GM23248 (cell line): ENCODE data around the gene FJX1. TPM values are rescaled to one million over a fixed set of nuclear protein-coding genes. Genes with fewer than 3 reads are reported as not detected.

Experiments
- DNase-seq: peaks from one replicate; pipeline ENCODE4 v3.0.0-alpha.2; 2015
- H2AFZ ChIP-seq: fragments of 200-600 bp; sonication (generic); 2 replicates; pipeline ENCODE4 v1.6.1; 2016; ENCODE audit warnings: antibody characterized with exemption
- H3F3A ChIP-seq: fragments of 200-600 bp; sonication (generic); 2 replicates; pipeline ENCODE4 v1.6.1; 2016; ENCODE audit warnings: mild to moderate bottlenecking, antibody characterized with exemption, mixed run types; ENCODE audit not compliant: insufficient read depth
- H3K27ac ChIP-seq: fragments of 200-600 bp; sonication (generic); 2 replicates; pipeline ENCODE4 v1.5.1; 2016; ENCODE audit warnings: mild to moderate bottlenecking
- H3K27me3 ChIP-seq: fragments of 200-600 bp; sonication (generic); replicated peaks from 2 replicates; pipeline ENCODE4 v1.6.1; 2016; ENCODE audit warnings: mild to moderate bottlenecking; ENCODE audit not compliant: insufficient read depth
- H3K36me3 ChIP-seq: fragments of 200-600 bp; sonication (generic); 2 replicates; pipeline ENCODE4 v1.6.1; 2016; ENCODE audit warnings: low read depth, mild to moderate bottlenecking
- H3K4me1 ChIP-seq: fragments of 200-600 bp; sonication (generic); 2 replicates; pipeline ENCODE4 v1.6.1; 2016; ENCODE audit warnings: mild to moderate bottlenecking; ENCODE audit not compliant: insufficient read depth
- H3K4me2 ChIP-seq: fragments of 200-600 bp; sonication (generic); one replicate; pipeline ENCODE4 v1.6.1; 2016; ENCODE audit warnings: mild to moderate bottlenecking; ENCODE audit not compliant: unreplicated experiment
- H3K4me3 ChIP-seq: fragments of 200-600 bp; sonication (generic); 2 replicates; pipeline ENCODE4 v1.5.1; 2016; ENCODE audit warnings: mild to moderate bottlenecking
- H3K79me2 ChIP-seq: fragments of 200-600 bp; sonication (generic); 2 replicates; pipeline ENCODE4 v1.6.1; 2016; ENCODE audit warnings: mild to moderate bottlenecking; ENCODE audit not compliant: insufficient read depth
- H3K9ac ChIP-seq: fragments of 200-600 bp; sonication (generic); 2 replicates; pipeline ENCODE4 v1.6.1; 2016; ENCODE audit warnings: mild to moderate bottlenecking
- H3K9me2 ChIP-seq: fragments of 200-600 bp; sonication (generic); 2 replicates; pipeline ENCODE4 v1.6.1; 2016; ENCODE audit warnings: mixed run types, mild to moderate bottlenecking, moderate library complexity; ENCODE audit not compliant: insufficient read depth
- H3K9me3 ChIP-seq: fragments of 200-600 bp; sonication (generic); one replicate; pipeline ENCODE4 v1.6.1; 2017; ENCODE audit warnings: low read depth
- H4K20me1 ChIP-seq: fragments of 200-600 bp; sonication (generic); 2 replicates; pipeline ENCODE4 v1.6.0; 2016; ENCODE audit not compliant: insufficient read depth
- EZH2 ChIP-seq: fragments of 200-600 bp; sonication (generic); IDR thresholded peaks from 2 replicates; pipeline ENCODE4 v1.6.1; 2018; ENCODE audit warnings: antibody characterized with exemption, mild to moderate bottlenecking; ENCODE audit not compliant: insufficient read depth, poor library complexity, severe bottlenecking
- EZH2phosphoT487 ChIP-seq: fragments of 200-600 bp; sonication (generic); IDR thresholded peaks from 2 replicates; pipeline ENCODE4 v1.6.1; 2018; ENCODE audit warnings: antibody characterized with exemption, moderate library complexity, mild to moderate bottlenecking, low read depth; ENCODE audit not compliant: insufficient read depth
- WGBS, 2 experiments: methylation state at CpG; one replicate each; pipeline ENCODE4 v1.1.6; 2015 to 2017; ENCODE audit warnings: low lambda C conversion rate in 2 of 2, low coverage in 1 of 2; ENCODE audit errors: missing lambda C conversion rate in 2 of 2; 5-methylcytosine and 5-hydroxymethylcytosine counted together
- in situ Hi-C: fragments of 300-500 bp; cut with MboI; formaldehyde crosslinking; loops from 2 replicates; pipeline ENCODE4 v1.15.0; 2020
- polyA plus RNA-seq: library from polyadenylated mRNA; unstranded; fragments of >200 nt; fragmentation: Nextera tagmentation; extraction: Ambion mirVana; gene quantifications from 2 replicates; pipeline ENCODE4 v1.2.1, GENCODE V29; 2016
- total RNA-seq: library from RNA; depleted of rRNA; stranded (reverse); fragments of >200 nt; shearing (Covaris generic); gene quantifications from 2 replicates; pipeline ENCODE4 v1.2.3, GENCODE V29; 2014

Gene FJX1
- total and polyA plus RNA-seq, 2 experiments from 2014 or later, result 12.4 to 37.0 TPM

DNA sequence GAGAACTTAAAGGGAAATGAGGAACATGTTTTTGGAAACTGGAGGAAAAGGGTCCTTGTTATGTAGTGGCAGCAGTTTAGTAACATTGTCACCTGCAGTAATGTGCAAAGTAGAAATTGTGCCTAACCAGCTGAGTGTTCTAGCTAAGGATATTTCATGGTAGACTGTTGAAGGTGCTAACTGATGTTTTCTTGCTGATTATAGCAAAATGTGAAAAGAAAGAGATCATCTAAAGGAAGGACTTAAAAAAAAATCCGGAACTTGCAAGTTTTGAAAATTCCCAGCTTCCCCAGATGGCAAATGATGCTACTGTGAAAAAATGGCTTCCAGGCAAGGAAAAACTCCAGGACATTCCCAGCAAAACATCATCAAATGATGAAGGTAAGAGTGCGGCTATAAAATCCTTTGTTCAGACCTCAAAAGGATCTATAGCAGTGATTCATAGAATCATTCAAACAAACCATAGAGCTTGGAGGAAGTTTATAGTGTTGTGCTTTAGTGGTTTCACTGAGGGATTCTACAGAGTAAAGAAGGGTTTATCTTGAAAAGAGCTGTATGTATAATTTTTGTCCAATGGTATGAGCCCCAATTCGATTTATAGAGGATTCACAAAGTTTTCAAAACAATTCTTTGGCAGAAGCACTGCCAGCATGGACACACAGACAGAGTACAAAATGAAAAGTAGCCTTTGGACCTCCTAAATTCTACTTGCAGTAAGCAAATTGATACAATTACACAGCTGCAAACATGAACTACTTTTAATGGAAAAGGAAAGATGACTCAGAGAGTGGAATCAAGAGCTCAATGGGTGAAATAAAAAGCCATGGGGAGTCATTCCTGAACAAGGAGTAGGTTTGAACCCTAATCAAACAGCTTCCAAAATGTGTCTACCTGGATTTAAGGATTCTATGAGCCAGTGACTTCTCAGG lies 40.0 kb downstream of the FJX1 start:
- TF ChIP-seq EZH2 (no peak), EZH2phosphoT487 (no peak)
- peaks cover 4% of the 10 kb centered on the region for H3K79me2 ChIP-seq
- H4K20me1 ChIP-seq, result no peaks in the 10 kb centered on the region
- DNase-seq, result peak; percentile 16
- no peak overlapping the region for H3K9ac ChIP-seq
- no peak overlapping the region for H2AFZ ChIP-seq
- no peak overlapping the region for H3K27ac ChIP-seq
- 55 to 57% methylated on average over 3 of the region's 3 CpGs for WGBS, 2 experiments
- peaks cover 6% of the 10 kb centered on the region for H3F3A ChIP-seq
- H3K4me2 ChIP-seq, result no peak overlapping the region
- H3K9me2 ChIP-seq, result no peaks in the 10 kb centered on the region
- H3K4me1 ChIP-seq, result peaks cover 13% of the 10 kb centered on the region
- no peaks in the 10 kb centered on the region for H3K36me3 ChIP-seq
- in situ Hi-C loops, result no loop called here
- H3K27me3 ChIP-seq, result no peaks in the 10 kb centered on the region
- no peaks in the 10 kb centered on the region for H3K9me3 ChIP-seq
- H3K4me3 ChIP-seq, result no peak overlapping the region

GRCh38 chr11:35661534-35661933 lies 43.3 kb downstream of the FJX1 start:
- DNase-seq, result peak; percentile 16
- no peaks in the 10 kb centered on the region for H3K9me3 ChIP-seq
- peaks cover 31% of the 10 kb centered on the region for H3F3A ChIP-seq
- H3K27me3 ChIP-seq, result no peaks in the 10 kb centered on the region
- no peaks in the 10 kb centered on the region for H4K20me1 ChIP-seq
- H3K36me3 ChIP-seq, result 0 out of 2 replicates have a peak, but pooled peaks cover 3% of the 10 kb centered on the region
- H3K4me3 ChIP-seq, result peak overlapping the region; percentile 96
- TF ChIP-seq EZH2 (no peak), EZH2phosphoT487 (no peak)
- peak overlapping the region; percentile 100 for H3K4me2 ChIP-seq
- H3K9me2 ChIP-seq, result no peaks in the 10 kb centered on the region
- H3K9ac ChIP-seq, result peak overlapping the region; percentile 91
- WGBS, 2 experiments, result 13 to 15% methylated on average over 5 of the region's 5 CpGs
- H3K79me2 ChIP-seq, result peaks cover 36% of the 10 kb centered on the region
- in situ Hi-C loops, result no loop called here
- peaks cover 24% of the 10 kb centered on the region for H3K4me1 ChIP-seq
- H3K27ac ChIP-seq, result peak overlapping the region; percentile 87; the same call in 1 of the 2 replicates
- peak overlapping the region; percentile 99 for H2AFZ ChIP-seq

DNA sequence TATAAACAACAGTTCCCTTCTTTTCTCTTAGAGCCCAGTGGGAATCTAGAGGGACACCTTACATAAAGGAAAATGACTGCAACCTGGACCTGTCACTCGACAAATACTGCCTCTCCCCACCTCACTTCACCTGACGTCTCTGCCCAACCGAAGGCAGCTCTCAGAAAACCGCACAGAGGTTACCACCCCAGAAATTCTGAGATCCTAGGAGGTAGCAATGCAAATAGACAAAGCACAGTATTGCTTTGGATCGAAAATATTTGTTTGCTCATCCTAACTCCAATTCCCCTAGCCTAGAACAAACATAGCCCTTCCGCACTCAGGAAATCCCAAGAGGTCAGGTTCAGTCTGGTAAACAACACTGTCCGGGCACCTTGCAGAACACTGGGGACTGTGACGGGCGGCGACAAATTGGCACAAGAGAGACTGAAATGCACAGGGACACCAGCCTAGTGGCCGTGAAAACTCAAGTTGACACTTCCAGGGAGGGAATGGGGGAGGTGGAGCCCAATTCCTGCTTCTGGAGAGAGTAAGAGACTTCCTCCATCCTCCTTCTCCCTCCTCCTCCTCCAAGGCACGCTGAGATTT lies 43.9 kb downstream of the FJX1 start:
- in situ Hi-C loops, result no loop called here
- H3K9ac ChIP-seq, result peak overlapping the region; percentile 91
- TF ChIP-seq EZH2, result no peak
- peak overlapping the region; percentile 99 for H2AFZ ChIP-seq
- H3K36me3 ChIP-seq, result peaks cover 7% of the 10 kb centered on the region; the same call in 1 of the 2 replicates
- peaks cover 43% of the 10 kb centered on the region for H3K79me2 ChIP-seq
- H3K9me2 ChIP-seq, result no peaks in the 10 kb centered on the region
- WGBS, 2 experiments, result 1 to 2% methylated on average over 12 of the region's 12 CpGs
- DNase-seq, result peak; percentile 38
- peak overlapping the region; percentile 100 for H3K4me2 ChIP-seq
- H4K20me1 ChIP-seq, result no peaks in the 10 kb centered on the region
- peak overlapping the region; percentile 96 for H3K4me3 ChIP-seq
- peaks cover 24% of the 10 kb centered on the region for H3K4me1 ChIP-seq
- peaks cover 31% of the 10 kb centered on the region for H3F3A ChIP-seq
- H3K27me3 ChIP-seq, result no peaks in the 10 kb centered on the region
- H3K9me3 ChIP-seq, result no peaks in the 10 kb centered on the region
- H3K27ac ChIP-seq, result peak overlapping the region; percentile 87

DNA sequence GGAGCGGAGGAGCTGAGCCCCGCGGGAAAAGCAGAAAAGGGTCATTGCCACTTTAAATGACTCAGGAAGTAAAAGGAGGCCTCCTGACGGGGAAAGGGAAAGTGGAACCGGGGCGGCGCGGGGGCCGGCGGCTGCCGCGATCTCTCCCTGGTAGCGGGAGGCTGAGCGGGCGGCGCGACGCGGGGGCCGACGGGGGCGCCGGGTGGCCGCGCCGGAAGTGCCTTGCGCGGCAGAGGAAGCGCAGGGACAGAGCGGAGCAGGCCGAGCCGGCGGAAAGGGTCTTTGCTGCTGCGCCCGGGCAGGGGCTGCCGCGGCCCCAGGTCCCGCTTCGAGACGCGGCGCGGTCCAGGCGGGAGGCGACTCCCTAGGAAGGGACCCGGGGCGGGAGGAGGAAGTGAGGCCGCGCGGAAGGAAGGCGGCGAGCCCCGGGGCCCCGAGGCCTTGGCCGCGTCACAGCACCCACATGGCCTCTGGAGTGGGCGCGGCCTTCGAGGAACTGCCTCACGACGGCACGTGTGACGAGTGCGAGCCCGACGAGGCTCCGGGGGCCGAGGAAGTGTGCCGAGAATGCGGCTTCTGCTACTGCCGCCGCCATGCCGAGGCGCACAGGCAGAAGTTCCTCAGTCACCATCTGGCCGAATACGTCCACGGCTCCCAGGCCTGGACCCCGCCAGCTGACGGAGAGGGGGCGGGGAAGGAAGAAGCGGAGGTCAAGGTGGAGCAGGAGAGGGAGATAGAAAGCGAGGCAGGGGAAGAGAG lies 44.6 kb downstream of the FJX1 start, which contains the start of gene TRIM44:
TRIM44 (plus strand) TSS at position 127 of the 759 bp plus-strand sequence; CDS start at position 464, 337 bp downstream.
- Histone ChIP-seq H4K20me1 (no peaks in the 10 kb centered on the region), H3F3A (peaks cover 31% of the 10 kb centered on the region), H3K4me3 (peak within 1 kb of the TSS; percentile 96), H3K27me3 (no peaks in the 10 kb centered on the region), H2AFZ (peak within 1 kb of the TSS; percentile 99), H3K4me1 (peaks cover 24% of the 10 kb centered on the region), H3K4me2 (peak within 1 kb of the TSS; percentile 100), H3K27ac (peak within 1 kb of the TSS; percentile 87), H3K79me2 (peaks cover 49% of the 10 kb centered on the region), H3K9me3 (no peaks in the 10 kb centered on the region), H3K9ac (peak within 1 kb of the TSS; percentile 91), H3K9me2 (no peaks in the 10 kb centered on the region), H3K36me3 (peaks cover 7% of the 10 kb centered on the region; the same call in 1 of the 2 replicates)
- peak; percentile 92 for DNase-seq
- 2% methylated on average over 58 to 79 of the region's 82 CpGs for WGBS, 2 experiments
- in situ Hi-C loops, result no loop called here
- TF ChIP-seq EZH2phosphoT487 (no peak), EZH2 (no peak)
